NCI-H526 (cell line): Measurements from ENCODE around the gene ZNF75A.
"Not testable (repeated sequence)": the region's sequence is repeated elsewhere in the genome, so short reads cannot be mapped to it uniquely, and the experiment has no call there.

Experiments
- DNase-seq, 2 experiments: peaks; one replicate each; lab custom pipeline; 2025; lab: John Stamatoyannopoulos, UW

ZNF75A gene

DNA sequence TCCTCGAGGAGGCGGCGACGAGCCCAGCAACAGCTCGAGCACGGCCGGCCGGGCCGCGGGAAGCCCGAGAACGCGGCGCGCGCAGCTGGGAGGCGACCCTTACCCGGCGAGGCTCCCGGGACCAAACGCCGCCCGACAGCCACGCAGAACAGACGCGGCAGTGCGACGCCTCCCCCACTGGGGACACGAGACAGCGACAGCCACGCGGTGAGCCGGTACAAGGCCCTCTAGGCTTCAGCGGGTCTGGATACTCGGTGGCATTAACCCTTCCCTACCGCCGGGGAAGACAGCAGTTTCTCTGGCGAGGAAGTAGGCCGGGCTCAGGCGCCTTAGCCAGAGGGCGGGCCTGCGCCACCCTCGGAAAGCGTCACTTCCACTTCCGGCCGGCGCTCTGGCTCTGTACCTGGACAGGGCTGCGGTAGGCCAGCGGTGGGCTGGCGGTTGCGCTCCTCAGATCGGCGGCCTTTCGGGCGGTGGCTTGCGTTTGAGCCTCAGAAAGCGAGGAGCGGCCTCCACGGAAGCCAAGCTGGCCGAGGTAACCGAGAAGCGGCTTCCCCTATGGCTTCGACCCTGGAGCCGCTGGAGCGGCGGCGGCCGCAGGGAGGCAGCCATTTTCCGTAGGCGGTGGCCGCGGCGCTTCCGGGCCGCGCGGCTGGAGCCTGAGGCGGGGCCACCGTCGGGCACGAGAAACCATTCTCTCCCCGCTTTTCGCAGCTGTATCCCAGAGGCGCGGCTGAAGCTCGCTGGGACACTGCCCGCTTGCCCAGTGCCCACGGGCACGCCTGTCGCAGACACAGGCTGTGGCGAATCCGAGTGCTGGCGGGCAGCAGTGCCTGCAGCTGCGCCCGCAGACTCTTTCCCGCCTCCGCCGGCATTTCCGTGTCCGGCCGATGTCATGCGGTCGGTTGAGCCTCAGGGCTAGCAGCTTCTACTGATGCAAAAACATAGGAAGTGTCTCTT, at the start of gene ZNF75A, which contains the start of gene TIGD7:
ZNF75A (plus strand) TSS at position 389 of the 960 bp plus-strand sequence. CDS start 2,932 bp downstream, outside the sequence.
TIGD7 (minus strand) TSS at position 322 of the 960 bp plus-strand sequence. CDS start 4,816 bp downstream, outside the sequence.
- DNase-seq = peak; percentile 44 to 77

DNA sequence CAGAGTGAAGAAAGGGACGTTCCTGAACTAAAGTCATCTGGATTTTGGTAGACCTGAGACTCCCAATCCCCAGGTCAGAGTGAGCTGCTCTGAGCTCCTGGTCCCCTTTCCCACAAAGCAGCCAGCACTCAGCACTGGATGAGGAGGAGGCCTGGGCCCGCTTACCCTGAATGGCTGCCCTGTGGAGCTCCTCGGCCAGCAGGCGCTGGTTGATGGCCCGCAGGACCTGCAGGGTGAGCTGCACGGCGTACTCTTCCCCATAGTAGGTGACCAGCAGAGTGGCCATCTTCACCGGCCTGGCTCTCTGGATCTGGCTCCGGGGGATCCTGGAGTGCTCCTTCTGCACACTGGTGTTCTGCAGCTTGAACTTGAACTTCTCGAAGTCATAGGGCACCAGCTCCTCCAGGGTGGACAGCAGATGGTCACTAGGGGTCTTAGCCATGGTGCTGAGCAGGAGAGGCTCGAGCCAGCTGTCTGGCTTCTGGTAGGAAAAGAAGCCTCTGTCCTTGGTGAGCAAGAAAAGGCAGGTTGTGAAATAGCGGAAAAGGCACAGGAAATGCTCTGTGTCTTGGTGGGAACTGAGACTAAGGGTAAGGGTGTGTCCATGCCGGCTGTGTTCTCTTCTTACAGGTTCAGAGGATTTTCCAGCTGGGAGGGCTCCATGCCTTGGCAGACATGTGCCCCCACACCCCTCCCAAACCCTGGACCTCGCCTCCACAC, 49.0 kb upstream of the ZNF75A start, which contains the start of gene MEFV:
MEFV (minus strand) TSS at position 488 of the 720 bp plus-strand sequence; CDS start at position 442, 46 bp downstream.
- no peak for DNase-seq

DNA sequence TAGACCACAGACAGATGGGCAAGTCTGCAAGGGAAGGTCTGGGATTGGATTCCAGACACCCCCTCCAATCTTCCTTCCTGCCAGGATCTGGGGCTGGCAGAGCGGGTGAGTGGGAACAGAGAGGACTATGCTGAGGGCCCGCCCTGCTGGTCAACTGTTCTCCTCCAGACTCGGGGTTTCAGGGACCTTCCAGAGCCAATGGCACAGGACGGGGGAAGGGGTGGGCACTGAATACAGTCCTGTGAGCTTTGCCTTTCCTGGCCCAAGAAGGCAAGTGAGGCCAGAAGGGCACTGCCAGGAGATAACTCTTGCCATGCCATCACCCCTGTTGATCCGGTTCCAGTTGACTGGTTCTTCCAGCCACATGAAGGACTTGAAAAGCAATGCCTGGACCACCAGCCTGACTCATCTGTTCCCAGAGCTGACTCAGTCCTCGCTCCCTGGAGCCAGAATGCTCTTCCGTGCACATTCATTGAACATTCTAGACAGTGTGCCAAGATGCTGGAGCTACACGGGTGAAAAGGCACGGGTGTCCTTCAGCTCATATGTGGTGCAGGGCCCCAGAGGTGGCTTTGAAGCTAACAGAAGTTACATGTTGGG, 48.3 kb upstream of the ZNF75A start:
- no peak for DNase-seq

DNA sequence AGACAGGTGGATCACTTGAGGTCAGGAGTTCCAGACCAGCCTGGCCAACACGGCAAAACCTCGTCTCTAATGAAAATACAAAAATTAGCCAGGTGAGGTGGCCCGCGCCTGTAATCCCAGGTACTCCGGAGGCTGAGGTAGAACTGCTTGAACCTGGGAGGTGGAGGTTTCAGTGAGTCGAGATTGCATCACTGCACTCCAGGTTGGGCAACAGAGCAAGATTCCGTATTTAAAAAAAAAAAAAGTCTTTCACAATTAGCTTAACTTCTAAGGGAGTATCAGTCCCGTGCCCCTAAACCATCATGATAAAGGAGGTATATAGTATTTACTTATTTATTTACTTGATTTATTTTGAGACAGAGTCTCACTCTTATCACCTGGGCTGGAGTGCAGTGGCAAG, 45.5 kb upstream of the ZNF75A start:
- no peak for DNase-seq

DNA sequence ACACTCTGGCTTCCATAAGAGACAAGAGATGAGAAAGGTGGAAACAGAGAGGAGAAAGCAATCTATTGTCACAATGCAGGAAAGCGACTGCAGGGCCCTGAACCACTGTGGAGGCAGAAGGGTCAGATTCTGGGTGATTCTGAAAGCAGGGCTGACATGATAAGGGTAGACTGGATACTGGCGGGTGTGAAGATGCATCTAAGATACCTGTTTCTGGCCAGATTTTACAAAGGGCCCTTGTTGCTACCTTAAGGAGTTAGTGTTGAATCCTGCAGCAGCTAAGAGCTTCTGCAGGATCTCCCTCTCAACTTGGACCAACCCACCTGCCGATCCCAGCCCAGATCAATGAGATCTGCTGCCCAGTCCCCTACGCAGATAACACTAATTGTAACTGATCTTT, 42.8 kb upstream of the ZNF75A start:
- no peak for DNase-seq

DNA sequence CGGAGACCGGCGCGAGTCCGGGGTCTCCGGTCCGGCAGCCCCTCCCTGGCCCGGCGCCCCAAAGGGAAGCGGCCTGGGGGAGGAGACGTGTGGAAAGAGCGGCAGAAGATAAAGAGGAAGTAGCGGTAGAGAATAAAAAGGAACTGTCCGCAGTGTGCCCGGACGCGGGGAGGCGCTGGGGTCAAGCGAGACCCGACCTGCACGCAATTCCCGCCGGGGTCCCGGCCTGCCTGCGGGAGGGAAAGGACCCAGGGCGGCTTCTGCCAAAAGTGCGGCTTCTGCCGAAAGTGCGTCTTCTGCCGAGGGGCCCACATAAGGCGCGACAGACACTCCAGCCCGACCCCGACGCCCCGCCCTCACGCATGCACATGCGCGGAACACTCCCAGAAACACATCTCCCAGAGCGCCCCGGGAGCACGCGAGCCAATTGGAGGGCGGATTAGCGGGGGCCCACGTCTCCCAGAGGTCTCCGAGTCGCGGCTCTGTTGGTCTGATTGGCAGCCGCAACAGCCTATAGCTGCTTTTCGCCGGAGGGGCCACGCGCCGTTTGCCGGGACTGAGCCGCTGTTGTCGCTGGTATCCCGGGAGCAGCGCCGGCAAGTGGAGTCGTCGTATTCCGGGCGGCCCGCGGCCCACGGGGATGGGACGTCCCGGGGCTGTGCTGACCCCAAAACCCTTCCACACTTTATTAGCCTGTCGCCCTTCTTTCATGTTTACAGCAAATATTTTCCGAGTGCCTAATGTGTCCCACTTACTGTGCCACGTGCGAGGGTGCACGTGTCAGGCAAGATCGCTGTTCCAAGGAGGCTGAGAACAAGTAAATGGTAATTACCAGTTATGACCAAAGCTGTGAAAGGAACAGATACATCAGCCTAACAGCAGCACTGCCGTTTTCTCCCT, 40.9 kb upstream of the ZNF75A start:
- DNase-seq = peak; percentile 94 to 97

DNA sequence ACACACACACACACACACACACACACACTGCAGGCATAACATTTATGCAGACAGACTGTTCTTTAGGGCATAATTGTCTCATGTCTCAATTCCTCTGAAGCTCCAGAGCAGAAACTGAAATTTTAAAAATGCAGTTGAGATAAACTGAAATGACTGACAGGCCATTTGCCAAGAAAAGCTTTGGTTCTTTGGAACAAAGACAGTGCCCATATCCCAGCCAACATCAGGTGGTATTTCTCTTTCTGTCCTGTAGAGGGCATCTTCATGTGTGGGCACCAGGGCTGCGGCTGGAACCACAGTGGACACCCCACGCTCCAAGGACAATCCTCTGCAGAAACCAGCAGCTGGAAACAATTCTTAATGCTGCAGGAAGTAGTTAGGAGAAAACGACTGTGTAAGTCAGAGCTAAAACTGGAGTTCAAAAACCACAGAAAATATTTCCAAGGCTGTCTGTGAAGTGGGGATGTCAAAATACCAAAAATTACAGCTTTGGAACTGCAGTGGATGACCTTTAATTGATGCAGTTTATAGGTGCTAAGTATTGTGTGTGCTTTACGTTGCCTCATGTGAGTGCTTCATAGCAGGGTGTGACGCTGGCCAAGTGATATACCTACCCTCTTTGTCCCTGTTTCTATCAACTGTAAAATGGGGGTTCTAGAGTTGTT, 38.3 kb upstream of the ZNF75A start:
- peak; percentile 34 to 62 for DNase-seq

DNA sequence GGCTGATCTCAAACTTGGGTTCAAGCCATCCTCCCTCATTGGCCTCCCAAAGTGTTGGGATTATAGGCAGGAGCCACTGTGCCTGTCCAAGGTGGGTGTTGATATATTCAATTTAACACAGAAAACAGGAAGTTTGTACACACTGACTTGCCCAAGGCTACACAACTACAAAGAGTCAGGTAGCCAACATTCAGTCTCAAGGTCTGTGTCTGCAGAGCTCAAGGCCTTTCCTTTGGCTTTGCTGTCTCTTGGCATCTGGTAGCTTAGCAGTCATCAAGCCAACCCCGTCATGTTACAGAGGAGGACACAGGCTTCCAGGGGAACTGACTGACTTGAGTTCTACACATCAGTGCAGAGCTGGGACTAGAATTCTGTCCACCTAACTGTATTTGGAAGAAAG, 37.0 kb upstream of the ZNF75A start:
- DNase-seq = no peak

DNA sequence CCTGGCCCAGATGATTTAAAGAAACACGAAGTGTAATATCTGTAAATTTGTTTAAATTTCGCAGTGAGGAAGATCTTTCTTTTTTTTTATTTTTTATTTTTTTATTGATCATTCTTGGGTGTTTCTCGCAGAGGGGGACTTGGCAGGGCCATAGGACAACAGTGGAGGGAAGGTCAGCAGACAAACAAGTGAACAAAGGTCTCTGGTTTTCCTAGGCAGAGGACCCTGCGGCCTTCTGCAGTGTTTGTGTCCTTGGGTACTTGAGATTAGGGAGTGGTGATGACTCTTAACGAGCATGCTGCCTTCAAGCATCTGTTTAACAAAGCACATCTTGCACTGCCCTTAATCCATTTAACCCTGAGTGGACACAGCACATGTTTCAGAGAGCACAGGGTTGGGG, 34.6 kb upstream of the ZNF75A start:
- DNase-seq = not testable (repeated sequence)

DNA sequence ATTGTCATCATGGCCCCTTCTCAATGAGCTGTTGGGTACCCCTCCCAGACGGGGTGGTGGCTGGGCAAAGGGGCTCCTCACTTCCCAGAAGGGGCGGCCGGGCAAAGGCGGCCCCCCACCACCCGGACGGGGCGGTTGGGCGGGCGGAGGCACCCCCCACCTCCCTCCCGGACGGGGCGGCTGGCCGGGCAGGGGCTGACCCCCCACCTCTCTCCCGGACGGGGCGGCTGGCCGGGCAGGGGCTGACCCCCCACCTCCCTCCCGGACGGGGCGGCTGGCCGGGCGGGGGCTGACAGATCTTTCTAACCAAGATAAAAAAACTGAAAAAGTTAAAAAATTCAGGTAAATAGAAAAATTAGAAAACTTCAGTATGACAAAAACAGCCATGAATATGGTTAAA, 34.0 kb upstream of the ZNF75A start:
- DNase-seq = not testable (repeated sequence)

DNA sequence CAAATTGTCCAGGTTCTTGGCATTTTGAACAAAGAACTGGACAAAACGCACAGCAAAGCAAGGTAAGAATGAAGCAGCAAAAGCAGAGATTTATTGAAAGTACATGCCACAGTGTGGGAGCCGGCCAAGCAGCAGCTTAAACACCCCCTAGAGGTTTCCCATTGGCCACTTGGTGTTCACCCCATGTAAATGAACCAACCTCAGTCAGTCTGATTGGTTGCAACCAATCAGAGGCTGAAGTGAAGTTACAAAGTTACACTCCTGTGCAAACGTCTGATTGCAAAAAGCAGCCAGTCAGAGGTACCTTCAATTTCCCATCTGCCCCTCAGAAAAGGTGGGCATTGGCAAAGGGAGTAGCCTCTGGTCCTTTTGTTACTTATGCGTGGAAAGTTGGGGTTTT, 30.8 kb upstream of the ZNF75A start:
- DNase-seq = no peak

DNA sequence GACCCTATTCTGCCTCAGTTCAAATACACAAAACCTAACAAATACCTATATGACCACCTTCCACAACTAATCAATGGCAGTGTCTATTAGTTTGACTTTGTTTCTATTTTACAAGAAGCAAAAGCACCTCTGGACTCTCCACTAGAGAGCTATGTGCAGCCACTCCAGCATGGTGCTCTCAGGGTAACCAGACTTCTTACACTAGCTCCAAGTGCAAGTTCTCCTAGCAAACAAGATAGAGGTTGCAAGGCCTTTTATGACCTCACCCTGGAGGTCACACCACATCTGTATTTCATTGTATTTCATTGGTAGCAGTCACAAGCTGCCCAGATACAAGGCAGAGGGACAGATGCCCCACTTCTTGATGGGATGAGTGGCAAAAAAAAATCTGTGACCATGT, 30.4 kb upstream of the ZNF75A start:
- no peak for DNase-seq

DNA sequence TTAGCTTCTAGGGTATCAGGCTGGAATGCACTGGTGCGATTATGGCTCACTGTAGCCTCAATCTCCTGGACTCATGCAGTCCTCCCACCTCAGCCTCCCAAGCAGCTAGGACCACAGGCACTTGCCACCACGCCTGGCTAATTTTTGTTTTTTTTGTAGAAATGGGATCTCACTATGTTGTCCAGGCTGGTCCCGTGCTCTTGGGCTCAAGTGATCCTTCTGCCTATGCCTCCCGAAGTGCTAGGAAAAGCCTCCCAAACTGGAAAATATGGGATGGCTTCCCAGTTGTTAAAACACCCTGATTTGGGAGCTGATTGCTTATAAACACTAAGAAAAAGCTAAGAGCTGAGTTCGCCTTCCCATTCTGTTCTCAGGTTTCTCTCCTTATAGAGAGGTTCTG, 28.6 kb upstream of the ZNF75A start:
- no peak for DNase-seq

DNA sequence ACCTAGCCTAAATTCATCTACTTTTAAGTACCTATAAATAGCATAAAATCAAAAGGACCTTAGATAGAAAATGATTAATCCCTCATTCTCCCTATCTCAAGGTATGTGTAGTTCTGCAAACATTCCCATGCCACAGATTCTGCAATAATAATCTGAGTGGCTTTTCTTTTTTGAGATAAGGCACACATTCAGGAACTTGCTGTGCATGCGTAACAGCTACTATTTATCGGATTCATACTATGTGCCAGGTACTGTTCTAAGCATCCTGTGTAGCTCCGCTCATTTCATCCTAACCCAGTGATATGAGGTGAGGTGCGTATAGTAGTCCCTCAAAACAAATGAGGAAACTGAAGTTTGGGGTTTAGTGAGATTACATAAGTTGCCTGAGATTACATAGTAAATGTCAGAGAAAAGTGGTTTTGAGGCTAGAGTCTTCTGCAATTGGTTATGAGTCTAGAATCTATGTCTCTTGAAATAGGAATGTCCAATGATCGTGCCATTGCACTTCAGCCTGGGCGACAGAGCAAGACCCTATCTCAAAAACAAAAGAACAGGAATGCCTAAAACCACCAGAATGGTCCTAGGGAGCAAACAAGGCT, 24.0 kb upstream of the ZNF75A start:
- DNase-seq = no peak

DNA sequence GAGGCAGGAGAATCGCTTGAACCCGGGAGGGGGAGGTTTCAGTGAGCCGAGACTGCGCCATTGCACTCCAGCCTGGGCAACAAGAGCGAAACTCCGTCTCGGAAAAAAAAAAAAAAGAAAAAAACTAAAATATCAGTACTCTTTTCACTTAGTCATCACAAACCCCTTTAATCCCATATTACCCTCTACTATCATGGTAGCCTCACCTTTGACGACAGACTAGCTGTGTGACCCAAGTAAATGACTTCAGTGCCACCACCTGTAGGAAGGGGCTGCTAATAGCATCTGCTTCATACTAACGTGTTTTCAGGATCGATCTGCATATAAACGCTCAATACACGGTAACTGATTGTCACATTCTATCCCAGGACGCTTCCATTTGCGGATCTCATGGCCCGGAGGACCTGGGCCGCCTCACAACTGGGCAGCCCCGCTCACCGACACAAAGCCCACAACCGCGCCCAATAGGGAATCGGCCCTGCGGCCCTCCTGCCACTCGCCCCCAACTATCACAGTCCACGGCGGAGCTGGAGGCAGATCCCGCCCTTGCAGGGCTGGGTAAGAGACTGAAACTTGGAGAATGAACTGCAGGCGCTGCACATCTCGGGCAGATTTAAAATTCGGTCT, 23.1 kb upstream of the ZNF75A start:
- DNase-seq = peak; percentile 68 to 84

DNA sequence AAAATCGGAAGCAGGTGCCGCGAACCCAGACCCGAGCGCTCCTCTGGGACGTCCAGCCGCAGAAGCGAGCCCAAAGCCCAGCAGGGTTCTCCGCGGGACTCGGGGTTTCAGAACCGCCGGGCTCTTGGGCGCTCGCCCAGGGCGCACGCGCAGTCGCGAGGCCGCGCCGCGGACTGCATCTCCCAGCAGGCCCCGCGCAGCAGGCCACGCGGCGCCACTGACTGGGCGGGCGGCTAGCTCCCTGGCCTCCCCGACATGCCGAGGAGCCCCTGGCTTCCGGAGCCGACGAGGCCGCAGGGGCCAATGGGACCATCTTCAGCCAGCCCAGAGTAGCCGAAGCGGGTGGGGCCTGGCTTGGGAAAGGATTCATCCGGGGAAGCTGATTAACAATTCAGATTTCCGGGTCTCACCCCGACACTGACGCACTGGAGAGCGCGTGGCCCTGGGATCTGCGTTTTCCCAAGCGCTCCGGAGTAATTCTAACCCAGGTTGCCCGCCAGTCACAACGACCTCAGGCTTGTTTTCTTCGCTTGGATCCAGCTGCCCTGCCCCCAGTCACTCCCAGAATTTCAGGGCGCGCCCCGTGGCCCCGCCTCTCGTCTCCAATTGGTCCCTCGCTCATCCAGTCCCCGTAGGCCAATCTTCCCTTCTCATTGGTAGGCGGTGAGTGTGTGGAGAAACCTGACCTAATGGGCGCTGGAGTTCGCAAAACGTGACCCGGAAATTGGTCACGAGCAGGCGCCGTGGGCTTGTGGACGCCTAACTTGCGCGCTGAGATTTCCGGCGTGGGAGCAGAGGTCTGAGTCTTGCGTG, 22.4 kb upstream of the ZNF75A start, which contains the start of gene ZNF263:
ZNF263 (plus strand) TSS at position 762 of the 813 bp plus-strand sequence. CDS start 328 bp downstream, outside the sequence.
- DNase-seq = peak; percentile 91 to 95

DNA sequence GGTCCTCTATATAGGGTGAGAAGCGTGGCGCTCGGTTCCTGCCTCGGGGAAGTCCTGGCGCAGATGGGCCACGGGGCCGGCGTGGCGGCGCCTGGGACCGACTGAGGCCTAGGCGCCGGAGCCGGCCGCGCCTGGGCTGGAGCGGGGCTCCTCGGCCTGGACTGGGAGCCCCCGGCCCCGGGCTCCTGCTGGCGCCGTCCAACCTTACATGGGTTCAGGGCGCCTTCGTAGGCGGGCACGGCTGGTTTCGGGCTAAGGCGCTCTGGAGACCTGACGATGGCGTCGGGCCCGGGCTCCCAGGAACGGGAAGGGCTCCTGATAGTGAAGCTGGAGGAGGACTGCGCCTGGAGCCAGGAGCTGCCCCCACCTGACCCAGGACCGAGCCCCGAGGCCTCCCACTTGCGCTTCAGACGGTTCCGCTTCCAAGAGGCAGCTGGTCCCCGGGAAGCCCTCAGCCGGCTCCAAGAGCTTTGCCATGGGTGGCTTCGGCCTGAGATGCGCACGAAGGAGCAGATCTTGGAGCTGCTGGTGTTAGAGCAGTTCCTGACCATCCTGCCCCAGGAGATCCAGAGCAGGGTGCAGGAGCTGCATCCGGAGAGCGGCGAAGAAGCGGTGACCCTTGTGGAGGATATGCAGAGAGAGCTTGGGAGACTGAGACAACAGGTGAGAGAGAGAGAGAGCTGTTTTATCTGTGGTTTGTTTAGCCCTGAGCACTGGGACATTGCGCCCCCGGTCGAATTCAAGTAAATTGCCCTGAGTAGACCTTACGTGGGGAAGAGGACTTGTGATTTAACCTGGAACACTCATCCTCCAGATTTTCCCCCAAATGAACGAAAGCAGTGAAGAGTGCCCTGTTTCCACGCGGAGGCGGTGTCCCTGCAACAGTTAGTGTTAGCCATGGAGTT, 21.5 kb upstream of the ZNF75A start:
- DNase-seq = no peak

DNA sequence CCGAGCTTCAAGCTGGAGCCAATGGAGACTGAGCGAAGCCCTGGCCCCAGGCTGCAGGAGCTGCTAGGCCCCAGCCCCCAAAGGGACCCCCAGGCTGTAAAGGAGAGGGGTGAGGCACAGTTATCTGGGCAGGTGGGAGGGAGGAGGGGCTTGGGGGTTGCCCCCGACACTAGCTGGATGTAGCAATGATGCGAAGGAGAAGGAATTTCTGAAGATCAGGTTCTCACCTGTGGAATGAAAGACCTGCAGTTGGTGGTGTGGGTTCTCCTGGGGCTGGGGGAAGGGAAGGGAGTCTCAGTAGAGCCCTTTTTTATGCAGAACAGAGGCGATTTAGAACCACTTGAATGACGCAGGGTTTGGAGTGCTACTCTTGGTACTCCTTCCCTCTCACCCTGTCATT, 20.2 kb upstream of the ZNF75A start:
- no peak for DNase-seq
